HG03045 (cell line): ENCODE measurements around the gene GSTA1.
"Not testable (repeated sequence)": the region's sequence is repeated elsewhere in the genome, so short reads cannot be mapped to it uniquely, and the experiment has no call there.

ENCODE experiments used
- ATAC-seq: cut with Tn5 transposase; IDR thresholded peaks from one replicate; pipeline ENCODE4 v1.9.1; 2021; ENCODE audit warnings: mild to moderate bottlenecking, moderate library complexity; ENCODE audit not compliant: unreplicated experiment

The GSTA1 gene

DNA sequence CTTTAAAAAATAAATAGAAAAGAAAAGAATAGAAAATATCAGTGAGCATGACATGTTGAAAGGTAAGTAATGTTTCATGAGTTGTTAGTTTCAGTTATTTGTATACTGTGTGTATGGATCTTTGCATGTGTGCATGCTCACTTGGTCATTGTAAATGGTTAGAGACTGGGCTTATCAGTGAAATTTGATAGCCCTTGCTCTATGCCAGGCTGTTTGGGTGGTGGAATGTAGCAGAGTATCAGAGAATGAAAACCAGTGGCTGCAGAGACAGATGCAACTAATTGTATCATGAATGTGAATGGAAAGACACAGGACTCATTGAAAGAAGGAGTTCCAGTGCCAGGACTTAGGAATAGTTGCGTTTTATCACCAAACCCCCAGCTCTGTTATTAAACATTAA is 44.5 kb downstream of the GSTA1 start:
- no peak for ATAC-seq

DNA sequence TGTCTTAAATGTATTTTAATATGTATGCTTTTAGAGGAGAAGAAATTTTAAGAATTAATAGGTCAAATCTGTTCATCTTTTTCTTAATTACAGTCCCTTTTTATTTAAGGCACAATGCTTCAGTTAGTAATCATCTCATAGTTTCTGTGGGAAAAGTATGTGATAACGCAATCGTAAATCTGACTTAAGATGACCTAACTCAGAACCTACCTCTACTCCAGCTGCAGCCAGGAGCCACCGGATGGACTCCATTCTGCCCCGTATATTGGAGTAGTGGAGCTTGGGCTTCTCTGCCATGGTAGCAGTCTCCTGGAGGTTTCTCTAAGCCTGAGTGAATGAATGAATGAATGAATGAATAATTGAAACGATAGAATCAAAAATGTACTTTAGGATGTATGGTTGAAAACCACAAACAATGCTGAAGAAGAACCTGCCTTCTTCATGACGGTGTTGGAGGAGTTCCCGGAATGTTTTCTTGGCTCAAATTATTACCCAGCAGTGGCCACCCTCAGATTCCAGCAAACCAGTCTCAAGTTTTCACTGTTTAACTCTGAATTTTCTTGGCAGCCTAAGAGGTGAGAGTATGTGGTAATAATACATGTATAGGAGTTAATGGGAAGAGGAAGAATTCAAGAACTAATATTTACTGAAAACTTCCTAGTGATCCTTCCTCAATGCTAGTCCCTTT is 45.8 kb downstream of the GSTA1 start:
- ATAC-seq: not testable (repeated sequence)

- no peak for ATAC-seq
Observed at GRCh38 chr6:52754443-52754842, 49.2 kb downstream of the GSTA1 start.

GRCh38 chr6:52753137-52753536 is 50.5 kb downstream of the GSTA1 start:
- not testable (repeated sequence) for ATAC-seq

DNA sequence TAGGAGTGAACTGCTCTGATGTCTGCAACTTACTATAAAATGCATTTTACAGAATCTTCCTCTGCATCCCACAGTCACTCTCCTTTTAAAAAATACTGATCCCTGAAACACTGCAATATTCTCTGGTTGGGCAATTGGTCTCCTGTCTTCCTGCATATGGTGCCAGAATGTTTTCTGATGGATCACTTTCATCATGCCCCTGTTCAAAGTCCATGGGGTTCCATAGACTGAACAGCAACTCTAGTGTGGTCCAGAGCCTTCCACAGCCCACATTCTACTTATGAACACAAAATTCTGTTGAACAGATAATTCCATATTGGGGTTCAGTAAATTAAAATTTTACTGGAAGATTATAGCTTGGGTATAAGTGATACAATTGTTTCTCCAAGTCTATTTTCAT is 51.3 kb downstream of the GSTA1 start:
- no peak for ATAC-seq

DNA sequence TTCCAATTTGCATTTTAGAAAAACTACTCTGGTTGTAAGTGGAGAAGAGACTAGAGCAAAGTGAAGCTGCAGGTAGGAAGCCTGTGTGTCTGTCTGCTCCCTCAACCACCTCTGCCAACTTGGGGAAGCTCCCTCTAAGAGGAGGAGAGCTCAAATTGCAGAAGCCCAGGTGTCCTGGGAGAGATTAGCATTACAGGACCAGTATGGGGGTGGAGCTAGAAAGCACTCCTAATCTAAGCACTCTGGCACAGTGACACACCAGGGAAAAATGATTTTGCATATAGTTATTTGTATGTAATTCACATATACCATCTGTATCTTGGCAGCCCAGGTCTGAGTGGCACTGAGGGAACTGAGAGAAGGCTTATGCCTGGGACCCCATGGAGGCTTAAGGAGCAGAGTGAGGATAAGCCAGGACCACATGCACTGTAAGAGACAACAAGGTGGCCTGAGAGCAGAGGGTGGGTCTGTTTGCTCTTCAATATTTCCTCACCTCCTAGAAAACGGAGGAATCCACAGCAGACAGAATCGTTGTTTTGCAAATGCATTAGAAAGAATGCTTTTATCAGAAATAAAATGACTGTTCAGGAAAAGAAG is 54.0 kb downstream of the GSTA1 start:
- no peak for ATAC-seq

DNA sequence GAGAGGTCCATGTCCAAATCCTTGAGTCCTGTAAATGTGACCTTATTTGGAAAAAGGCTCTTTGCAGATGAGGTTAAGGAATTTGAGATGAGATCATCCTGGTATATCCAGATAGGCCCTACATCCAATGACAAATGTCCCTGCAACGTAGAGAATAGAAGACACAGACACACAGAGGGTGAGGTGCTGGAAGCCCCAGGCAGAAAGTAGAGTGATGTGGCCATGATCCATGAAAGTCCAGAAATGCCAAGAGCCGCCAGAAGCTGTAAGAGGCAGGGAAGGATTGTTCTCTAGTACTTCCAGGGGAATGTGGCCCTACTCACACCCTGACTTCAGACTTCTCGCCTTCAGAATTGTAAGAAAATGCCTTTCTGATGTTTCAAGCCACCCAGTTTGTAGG is 56.3 kb downstream of the GSTA1 start:
- ATAC-seq: not testable (repeated sequence)

DNA sequence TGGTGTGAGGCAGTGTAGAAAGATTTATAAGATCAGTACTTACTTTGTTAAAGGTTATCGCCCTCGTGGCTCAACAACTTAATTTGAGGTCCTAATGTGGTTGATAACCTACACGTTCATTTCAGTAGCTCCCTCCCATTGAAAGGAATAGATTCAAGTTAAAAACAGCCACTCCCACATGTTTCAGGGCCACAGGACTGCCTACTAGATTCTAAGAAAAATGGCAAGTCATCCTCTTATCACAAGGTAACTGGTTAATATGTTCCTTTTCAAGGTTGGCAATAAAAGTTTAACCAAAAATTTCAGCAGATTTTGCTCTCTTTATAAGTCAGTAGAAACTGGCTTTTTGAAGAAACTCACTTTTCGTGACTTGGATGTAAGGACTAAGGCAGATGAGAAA is 57.4 kb downstream of the GSTA1 start:
- no peak for ATAC-seq

GRCh38 chr6:52745764-52746201 is 57.8 kb downstream of the GSTA1 start:
- no peak for ATAC-seq

GRCh38 chr6:52741872-52742271 is 61.7 kb downstream of the GSTA1 start:
- no peak for ATAC-seq
